ENCODE measurements around the gene SERINC5.

GRCh38 chr5:80097451-80097850, 158.4 kb downstream of the SERINC5 start:
- TF ChIP-seq CTCF (IDR thresholded peaks at IDR 0.05; ENCODE audit: low read length) (no peak), EZH2 (optimal IDR thresholded peaks at IDR 0.05; ENCODE audit: low read depth, low read length) (no peak)

All from MM.1S (cell line).